ENCODE results near the gene IL16. TPM values are rescaled to one million over a fixed set of nuclear protein-coding genes. Genes with fewer than 3 reads are reported as not detected.

Gene IL16
- total and polyA plus RNA-seq, 4 donors, result 1.9 to 6.9 (median 4.4) TPM

DNA sequence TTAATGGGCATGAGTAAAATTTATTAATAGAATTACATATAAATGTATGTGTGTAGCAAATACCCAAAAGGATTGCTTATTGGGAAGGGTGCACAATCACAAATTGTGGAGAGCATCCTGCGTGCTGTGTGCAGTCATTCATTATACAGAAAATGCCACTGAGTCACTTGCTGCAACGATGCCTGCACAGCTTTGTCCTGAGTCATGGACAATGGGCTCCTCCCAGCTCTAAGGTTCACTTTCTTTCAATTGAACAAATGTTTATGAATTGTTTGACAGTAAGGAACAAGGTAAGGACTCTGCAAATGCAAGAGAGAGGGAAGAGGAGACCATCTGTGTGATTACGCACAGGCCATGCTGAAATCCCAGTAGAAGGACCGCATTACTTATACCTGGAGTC is 43.9 kb upstream of the IL16 start:
- H3K9ac ChIP-seq (ENCODE audit: low read depth in 1 of 2, low read length in 2 of 2), result no peak overlapping the region
- no peak overlapping the region for H3K4me3 ChIP-seq (ENCODE audit: low read depth in 1 of 3, low read length in 3 of 3)
- DNase-seq (ENCODE audit: low spot score), result no peak
- WGBS, result 91% methylated on average over 4 of the region's 4 CpGs
- TF ChIP-seq, protein P1, sequence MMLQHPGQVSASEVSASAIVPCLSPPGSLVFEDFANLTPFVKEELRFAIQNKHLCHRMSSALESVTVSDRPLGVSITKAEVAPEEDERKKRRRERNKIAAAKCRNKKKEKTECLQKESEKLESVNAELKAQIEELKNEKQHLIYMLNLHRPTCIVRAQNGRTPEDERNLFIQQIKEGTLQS (IDR thresholded peaks at IDR 0.05), result no peak
- TF ChIP-seq HNF4A (conservative IDR thresholded peaks at IDR 0.05) (no peak), GABPA (IDR thresholded peaks at IDR 0.05 in 1 of 2, conservative IDR thresholded peaks at IDR 0.05 in 1 of 2) (no peak), FOXA2 (IDR thresholded peaks at IDR 0.05) (no peak), HNF4G (IDR thresholded peaks at IDR 0.05) (no peak), YY1 (IDR thresholded peaks at IDR 0.05) (no peak), JUND (IDR thresholded peaks at IDR 0.05) (no peak), EGR1 (IDR thresholded peaks at IDR 0.05; ENCODE audit: low read depth in 2 of 2) (no peak), NR2F2 (IDR thresholded peaks at IDR 0.05) (no peak), RXRA (IDR thresholded peaks at IDR 0.05) (no peak), TAF1 (conservative IDR thresholded peaks at IDR 0.05) (no peak), RAD21 (IDR thresholded peaks at IDR 0.05) (no peak), FOXA1 (IDR thresholded peaks at IDR 0.05) (no peak)
- TF ChIP-seq, protein P2, sequence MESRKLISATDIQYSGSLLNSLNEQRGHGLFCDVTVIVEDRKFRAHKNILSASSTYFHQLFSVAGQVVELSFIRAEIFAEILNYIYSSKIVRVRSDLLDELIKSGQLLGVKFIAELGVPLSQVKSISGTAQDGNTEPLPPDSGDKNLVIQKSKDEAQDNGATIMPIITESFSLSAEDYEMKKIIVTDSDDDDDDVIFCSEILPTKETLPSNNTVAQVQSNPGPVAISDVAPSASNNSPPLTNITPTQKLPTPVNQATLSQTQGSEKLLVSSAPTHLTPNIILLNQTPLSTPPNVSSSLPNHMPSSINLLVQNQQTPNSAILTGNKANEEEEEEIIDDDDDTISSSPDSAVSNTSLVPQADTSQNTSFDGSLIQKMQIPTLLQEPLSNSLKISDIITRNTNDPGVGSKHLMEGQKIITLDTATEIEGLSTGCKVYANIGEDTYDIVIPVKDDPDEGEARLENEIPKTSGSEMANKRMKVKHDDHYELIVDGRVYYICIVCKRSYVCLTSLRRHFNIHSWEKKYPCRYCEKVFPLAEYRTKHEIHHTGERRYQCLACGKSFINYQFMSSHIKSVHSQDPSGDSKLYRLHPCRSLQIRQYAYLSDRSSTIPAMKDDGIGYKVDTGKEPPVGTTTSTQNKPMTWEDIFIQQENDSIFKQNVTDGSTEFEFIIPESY (IDR thresholded peaks at IDR 0.05), result no peak
- TF ChIP-seq, protein P3, sequence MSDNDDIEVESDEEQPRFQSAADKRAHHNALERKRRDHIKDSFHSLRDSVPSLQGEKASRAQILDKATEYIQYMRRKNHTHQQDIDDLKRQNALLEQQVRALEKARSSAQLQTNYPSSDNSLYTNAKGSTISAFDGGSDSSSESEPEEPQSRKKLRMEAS (IDR thresholded peaks at IDR 0.05), result no peak
- TF ChIP-seq, protein P4, sequence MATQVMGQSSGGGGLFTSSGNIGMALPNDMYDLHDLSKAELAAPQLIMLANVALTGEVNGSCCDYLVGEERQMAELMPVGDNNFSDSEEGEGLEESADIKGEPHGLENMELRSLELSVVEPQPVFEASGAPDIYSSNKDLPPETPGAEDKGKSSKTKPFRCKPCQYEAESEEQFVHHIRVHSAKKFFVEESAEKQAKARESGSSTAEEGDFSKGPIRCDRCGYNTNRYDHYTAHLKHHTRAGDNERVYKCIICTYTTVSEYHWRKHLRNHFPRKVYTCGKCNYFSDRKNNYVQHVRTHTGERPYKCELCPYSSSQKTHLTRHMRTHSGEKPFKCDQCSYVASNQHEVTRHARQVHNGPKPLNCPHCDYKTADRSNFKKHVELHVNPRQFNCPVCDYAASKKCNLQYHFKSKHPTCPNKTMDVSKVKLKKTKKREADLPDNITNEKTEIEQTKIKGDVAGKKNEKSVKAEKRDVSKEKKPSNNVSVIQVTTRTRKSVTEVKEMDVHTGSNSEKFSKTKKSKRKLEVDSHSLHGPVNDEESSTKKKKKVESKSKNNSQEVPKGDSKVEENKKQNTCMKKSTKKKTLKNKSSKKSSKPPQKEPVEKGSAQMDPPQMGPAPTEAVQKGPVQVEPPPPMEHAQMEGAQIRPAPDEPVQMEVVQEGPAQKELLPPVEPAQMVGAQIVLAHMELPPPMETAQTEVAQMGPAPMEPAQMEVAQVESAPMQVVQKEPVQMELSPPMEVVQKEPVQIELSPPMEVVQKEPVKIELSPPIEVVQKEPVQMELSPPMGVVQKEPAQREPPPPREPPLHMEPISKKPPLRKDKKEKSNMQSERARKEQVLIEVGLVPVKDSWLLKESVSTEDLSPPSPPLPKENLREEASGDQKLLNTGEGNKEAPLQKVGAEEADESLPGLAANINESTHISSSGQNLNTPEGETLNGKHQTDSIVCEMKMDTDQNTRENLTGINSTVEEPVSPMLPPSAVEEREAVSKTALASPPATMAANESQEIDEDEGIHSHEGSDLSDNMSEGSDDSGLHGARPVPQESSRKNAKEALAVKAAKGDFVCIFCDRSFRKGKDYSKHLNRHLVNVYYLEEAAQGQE (IDR thresholded peaks at IDR 0.05), result no peak
- TF ChIP-seq, protein P5, sequence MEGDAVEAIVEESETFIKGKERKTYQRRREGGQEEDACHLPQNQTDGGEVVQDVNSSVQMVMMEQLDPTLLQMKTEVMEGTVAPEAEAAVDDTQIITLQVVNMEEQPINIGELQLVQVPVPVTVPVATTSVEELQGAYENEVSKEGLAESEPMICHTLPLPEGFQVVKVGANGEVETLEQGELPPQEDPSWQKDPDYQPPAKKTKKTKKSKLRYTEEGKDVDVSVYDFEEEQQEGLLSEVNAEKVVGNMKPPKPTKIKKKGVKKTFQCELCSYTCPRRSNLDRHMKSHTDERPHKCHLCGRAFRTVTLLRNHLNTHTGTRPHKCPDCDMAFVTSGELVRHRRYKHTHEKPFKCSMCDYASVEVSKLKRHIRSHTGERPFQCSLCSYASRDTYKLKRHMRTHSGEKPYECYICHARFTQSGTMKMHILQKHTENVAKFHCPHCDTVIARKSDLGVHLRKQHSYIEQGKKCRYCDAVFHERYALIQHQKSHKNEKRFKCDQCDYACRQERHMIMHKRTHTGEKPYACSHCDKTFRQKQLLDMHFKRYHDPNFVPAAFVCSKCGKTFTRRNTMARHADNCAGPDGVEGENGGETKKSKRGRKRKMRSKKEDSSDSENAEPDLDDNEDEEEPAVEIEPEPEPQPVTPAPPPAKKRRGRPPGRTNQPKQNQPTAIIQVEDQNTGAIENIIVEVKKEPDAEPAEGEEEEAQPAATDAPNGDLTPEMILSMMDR (IDR thresholded peaks at IDR 0.05; ENCODE audit: low read depth, low read length, missing input control), result no peak
- H3K9me3 ChIP-seq (ENCODE audit: control insufficient read depth in 4 of 4, low read length in 3 of 4), result no peaks in the 10 kb centered on the region
- no peaks in the 10 kb centered on the region for H3K36me3 ChIP-seq (ENCODE audit: control insufficient read depth in 4 of 4, insufficient read depth in 3 of 4, low read depth in 1 of 4, low read length in 3 of 4)
- H3K27me3 ChIP-seq (ENCODE audit: control insufficient read depth in 4 of 4, insufficient read depth in 4 of 4, low read length in 3 of 4), result no peaks in the 10 kb centered on the region
- no peak overlapping the region for H3K27ac ChIP-seq (ENCODE audit: low read depth in 1 of 2, low read length in 2 of 2)
- peaks cover 0 to 11% (median 6%) of the 10 kb centered on the region in 4 donors for H3K4me1 ChIP-seq (ENCODE audit: control insufficient read depth in 4 of 4, insufficient read depth in 4 of 4, low read length in 3 of 4)

Data from liver (tissue), 9 donors.